Measurements from ENCODE around the gene GSDMA.

The GSDMA gene

GRCh38 chr17:40023590-40024292 is 60.9 kb downstream of the GSDMA start:
- DNase-seq = no peak

- DNase-seq = no peak
Observed at GRCh38 chr17:40024901-40025300, 62.1 kb downstream of the GSDMA start.

DNA sequence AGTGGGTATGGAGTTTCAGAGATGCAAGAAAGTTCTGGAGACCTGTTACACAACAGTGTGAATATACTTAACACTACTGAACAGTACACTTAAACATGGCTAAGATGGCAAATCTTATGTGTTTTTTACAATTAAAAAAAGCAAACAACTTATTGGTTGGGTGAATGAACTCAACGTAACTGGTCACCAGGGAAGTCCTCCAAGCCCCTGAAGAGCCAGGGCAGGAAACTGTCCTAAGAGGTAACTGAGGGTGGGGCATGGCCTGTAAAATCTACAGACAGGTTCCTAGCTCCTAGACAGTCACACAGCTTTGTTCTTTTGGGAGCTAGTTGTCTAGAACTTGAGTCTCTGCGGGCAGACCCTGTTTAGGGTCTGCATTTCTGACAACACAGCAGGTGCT is 62.8 kb downstream of the GSDMA start:
- no peak for DNase-seq

DNA sequence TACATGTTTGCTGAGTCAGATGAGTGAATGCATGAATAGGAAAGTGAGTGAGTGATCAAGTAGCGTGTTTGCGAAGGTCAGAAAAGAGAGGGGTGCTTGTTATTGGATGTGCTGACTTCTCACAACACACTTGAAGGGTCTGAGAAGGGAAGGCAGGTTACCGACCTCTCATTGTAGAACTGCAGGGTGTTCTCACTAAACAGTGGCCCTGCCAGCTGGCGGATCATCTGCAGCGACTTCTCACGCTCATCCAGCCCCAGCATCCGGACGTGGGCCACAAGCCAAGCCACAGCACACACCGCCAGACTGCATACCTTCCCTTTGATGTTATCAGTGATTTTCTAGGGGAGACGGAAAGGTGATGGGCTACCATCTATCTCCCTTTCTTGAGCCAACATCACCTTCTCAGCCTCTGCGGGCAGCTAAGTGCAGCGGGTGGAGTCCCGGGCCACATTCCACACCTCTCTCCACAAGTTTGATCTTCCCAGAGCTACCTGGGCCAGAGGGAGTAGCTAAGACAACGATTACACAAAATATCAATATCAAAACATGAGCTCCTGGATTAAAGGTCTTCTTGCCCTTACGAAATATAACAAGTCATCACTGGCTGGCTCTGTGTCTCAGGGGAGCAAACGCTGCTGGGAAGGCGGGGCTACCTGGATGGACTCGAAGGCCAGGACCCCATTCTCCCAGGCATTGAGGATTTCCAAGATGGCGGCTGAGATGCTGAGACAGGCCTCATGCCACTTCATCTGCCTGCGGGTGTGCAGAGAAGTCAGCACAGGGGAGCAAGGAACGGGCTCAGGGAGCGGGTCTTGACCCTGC is 63.4 kb downstream of the GSDMA start:
- DNase-seq = no peak

DNA sequence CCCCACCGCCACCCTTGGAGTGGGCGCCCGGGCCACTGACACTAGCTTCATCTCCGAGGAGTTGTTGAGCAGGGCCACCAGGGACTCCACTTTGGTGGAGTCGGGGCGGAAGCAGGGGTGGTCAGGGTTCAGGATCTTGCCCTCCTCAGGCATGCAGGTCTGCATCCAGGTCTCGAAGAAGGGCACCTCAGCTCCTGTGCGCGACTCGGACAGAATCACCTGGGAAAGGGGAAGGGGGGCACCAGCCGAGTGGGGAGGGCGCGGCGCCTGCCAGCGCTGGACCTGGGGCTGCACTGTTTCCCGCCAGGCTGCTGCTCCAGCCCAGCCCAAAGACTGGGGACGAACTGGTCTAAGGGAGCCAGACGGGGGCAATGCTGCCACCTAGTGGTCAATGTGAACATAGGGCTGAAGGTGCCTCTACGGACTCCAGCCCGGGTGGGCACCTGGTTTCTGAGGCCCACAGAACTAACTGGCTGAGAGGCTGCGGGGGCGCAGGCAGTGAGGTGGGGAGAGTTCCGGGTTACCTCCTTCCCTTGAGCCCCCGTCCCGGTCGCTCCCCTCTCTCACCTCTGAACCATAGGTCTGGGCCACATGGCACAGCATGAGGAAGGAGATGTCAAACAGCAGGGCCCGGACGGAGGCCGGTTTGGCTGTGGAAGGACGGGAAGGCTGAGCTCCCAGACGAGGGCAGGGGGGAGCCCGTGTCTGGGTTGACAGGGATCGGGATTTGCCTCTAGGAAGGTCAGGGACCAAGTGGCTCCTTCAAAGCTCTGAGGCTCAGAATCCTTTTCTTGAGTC is 64.2 kb downstream of the GSDMA start:
- peak; percentile 73 for DNase-seq

All from activated CD4-positive, CD25-positive, alpha-beta regulatory T cell treated with anti-CD3 and anti-CD28 coated beads, Interleukin-2, amount 50 U/mL, for 72 hours (primary cell).